SU-DHL-6 (cell line): ENCODE results near the gene CRTC2.
A peak's percentile ranks its signal among the peaks of the same experiment; 100 is the strongest.

ENCODE experiments used
- H2AFZ ChIP-seq: fragments of 200-600 bp; sonication (generic); 2 replicates; pipeline ENCODE4 v1.6.1; 2014; ENCODE audit warnings: low read depth, mild to moderate bottlenecking, moderate library complexity, mixed read lengths, antibody characterized with exemption, low read length; ENCODE audit not compliant: severe bottlenecking
- H3F3A ChIP-seq: fragments of 200-600 bp; shearing (Covaris generic); 2 replicates; pipeline ENCODE4 v1.6.0; 2016; ENCODE audit warnings: antibody characterized with exemption, mild to moderate bottlenecking; ENCODE audit not compliant: insufficient read depth
- H3K27ac ChIP-seq: fragments of 200-600 bp; sonication (generic); 2 replicates; pipeline ENCODE4 v1.5.1; 2016; ENCODE audit warnings: low read depth, mild to moderate bottlenecking, low read length, moderate library complexity, mixed read lengths
- H3K27me3 ChIP-seq: fragments of 200-600 bp; sonication (generic), shearing (Covaris generic); 2 replicates; pipeline ENCODE4 v1.6.0; 2014; ENCODE audit warnings: mild to moderate bottlenecking, low read length
- H3K36me3 ChIP-seq: fragments of 200-600 bp; sonication (generic); 2 replicates; pipeline ENCODE4 v1.6.1; 2014; ENCODE audit warnings: mild to moderate bottlenecking, low read length, mixed read lengths
- H3K4me2 ChIP-seq: fragments of 300-600, 200-600 bp; shearing (Covaris generic), sonication (generic); 2 replicates; pipeline ENCODE4 v1.6.0; 2014; ENCODE audit warnings: low read length, low read depth, mild to moderate bottlenecking; ENCODE audit not compliant: poor library complexity, severe bottlenecking
- H3K4me3 ChIP-seq: fragments of 200-600 bp; sonication (generic); 2 replicates; pipeline ENCODE4 v1.5.1; 2014; ENCODE audit warnings: antibody characterized with exemption, low read length, mild to moderate bottlenecking, mixed read lengths; ENCODE audit not compliant: insufficient read depth, poor library complexity, severe bottlenecking
- H3K79me2 ChIP-seq: fragments of 200-600 bp; sonication (generic); 2 replicates; pipeline ENCODE4 v1.6.1; 2014; ENCODE audit warnings: mild to moderate bottlenecking, low read length, moderate library complexity; ENCODE audit not compliant: insufficient read depth
- H3K9ac ChIP-seq: fragments of 200-600 bp; sonication (generic); 2 replicates; pipeline ENCODE4 v1.7.0; 2014; ENCODE audit warnings: mild to moderate bottlenecking, low read length
- H3K9me2 ChIP-seq: fragments of 200-600 bp; sonication (generic); replicated peaks from 2 replicates; pipeline ENCODE4 v1.6.1; 2014; ENCODE audit warnings: low read length; ENCODE audit not compliant: insufficient read depth
- H3K9me3 ChIP-seq: fragments of 200-600 bp; sonication (generic); 2 replicates; pipeline ENCODE4 v1.6.1; 2014; ENCODE audit warnings: low read length, mixed read lengths; ENCODE audit not compliant: insufficient read depth
- H4K20me1 ChIP-seq: fragments of 200-600 bp; sonication (generic); 2 replicates; pipeline ENCODE4 v1.6.1; 2014; ENCODE audit warnings: low read depth, mild to moderate bottlenecking, antibody characterized with exemption, low read length, moderate library complexity, mixed read lengths
- CTCF ChIP-seq: fragments of 200-600 bp; sonication (generic); IDR thresholded peaks from one replicate; pipeline ENCODE4 v1.5.1; 2017; ENCODE audit warnings: antibody characterized with exemption, mild to moderate bottlenecking, low read length, moderate library complexity; ENCODE audit not compliant: insufficient read depth, poor library complexity, severe bottlenecking
- EZH2phosphoT487 ChIP-seq: fragments of 200-600 bp; sonication (generic), shearing (Covaris generic); conservative IDR thresholded peaks from 2 replicates; pipeline ENCODE4 v1.6.1; 2018; ENCODE audit warnings: mild to moderate bottlenecking, antibody characterized with exemption, low read length, moderate library complexity, mixed read lengths

Gene CRTC2

GRCh38 chr1:153968972-153969371 is 10.6 kb upstream of the CRTC2 start:
- no peaks in the 10 kb centered on the region for H4K20me1 ChIP-seq
- no peaks in the 10 kb centered on the region for H3K27me3 ChIP-seq
- TF ChIP-seq CTCF, result no peak
- TF ChIP-seq EZH2phosphoT487, result no peak
- H3F3A ChIP-seq, result peaks cover 18% of the 10 kb centered on the region
- peak overlapping the region; percentile 77 for H3K4me2 ChIP-seq
- peak overlapping the region; percentile 64 for H3K4me3 ChIP-seq
- no peaks in the 10 kb centered on the region for H3K9me3 ChIP-seq
- peaks cover 13% of the 10 kb centered on the region; the same call in 1 of the 2 replicates for H3K79me2 ChIP-seq
- H2AFZ ChIP-seq, result no peak overlapping the region
- H3K27ac ChIP-seq, result no peak overlapping the region
- H3K9me2 ChIP-seq, result no peaks in the 10 kb centered on the region
- H3K9ac ChIP-seq, result peak overlapping the region; percentile 83
- H3K36me3 ChIP-seq, result no peaks in the 10 kb centered on the region

- Histone ChIP-seq H3K79me2 (peaks cover 16% of the 10 kb centered on the region; the same call in 1 of the 2 replicates), H3K9ac (peak overlapping the region; percentile 83), H3F3A (peaks cover 18% of the 10 kb centered on the region), H3K9me2 (no peaks in the 10 kb centered on the region), H3K27ac (no peak overlapping the region), H3K27me3 (no peaks in the 10 kb centered on the region), H3K36me3 (no peaks in the 10 kb centered on the region), H3K9me3 (no peaks in the 10 kb centered on the region), H3K4me3 (peak overlapping the region; percentile 64), H3K4me2 (peak overlapping the region; percentile 77), H4K20me1 (no peaks in the 10 kb centered on the region), H2AFZ (no peak overlapping the region)
- TF ChIP-seq CTCF (no peak), EZH2phosphoT487 (no peak)
Measured at GRCh38 chr1:153968408-153968807, 10.0 kb upstream of the CRTC2 start.

GRCh38 chr1:153968000-153968363 is 9.6 kb upstream of the CRTC2 start:
- Histone ChIP-seq H3K27me3 (no peaks in the 10 kb centered on the region), H3K36me3 (no peaks in the 10 kb centered on the region), H3K9me3 (no peaks in the 10 kb centered on the region), H3K27ac (peak overlapping the region; percentile 91), H2AFZ (peak overlapping the region; percentile 64), H4K20me1 (no peaks in the 10 kb centered on the region), H3K79me2 (peaks cover 19% of the 10 kb centered on the region; the same call in 1 of the 2 replicates), H3K9me2 (no peaks in the 10 kb centered on the region), H3K4me2 (peak overlapping the region; percentile 77), H3K4me3 (peak overlapping the region; percentile 64), H3F3A (peaks cover 19% of the 10 kb centered on the region), H3K9ac (peak overlapping the region; percentile 83)
- no peak for TF ChIP-seq EZH2phosphoT487
- TF ChIP-seq CTCF, result no peak
